Bronchial epithelial cell (primary cell): ENCODE results near the gene ZBTB39. TPM values are rescaled to one million over a fixed set of nuclear protein-coding genes. Genes with fewer than 3 reads are reported as not detected.

ENCODE experiments used
- DNase-seq: peaks from one replicate; pipeline ENCODE4 v3.0.0-alpha.2; 2010; ENCODE audit warnings: low read depth
- FAIRE-seq: peaks from 2 replicates; lab custom pipeline; 2011; peaks lifted over from hg19 to GRCh38; lab: Jason Lieb, UNC
- H3K27me3 ChIP-seq: 2 replicates; pipeline ENCODE4 v1.5.1; 2011; ENCODE audit warnings: low read length; ENCODE audit not compliant: control insufficient read depth, insufficient read depth
- H3K36me3 ChIP-seq: 2 replicates; pipeline ENCODE4 v1.5.1; 2011; ENCODE audit warnings: low read length; ENCODE audit not compliant: control insufficient read depth, insufficient read depth
- H3K4me3 ChIP-seq: 2 replicates; pipeline ENCODE4 v1.5.1; 2011; ENCODE audit warnings: mild to moderate bottlenecking, low read depth, low read length, control low read depth
- total RNA-seq: library from RNA; depleted of rRNA; stranded (reverse); fragments of >200 nt; gene quantifications from 2 replicates; pipeline ENCODE4 v1.2.1, GENCODE V29; 2014
- TF ChIP-seq, protein P1 (sequence below): IDR thresholded peaks from 2 replicates; pipeline ENCODE4 v1.5.1; 2011; ENCODE audit warnings: mild to moderate bottlenecking, moderate library complexity, low read length, control low read depth, inconsistent platforms; ENCODE audit not compliant: insufficient read depth, severe bottlenecking

Gene ZBTB39
- total RNA-seq, 1 donor from 2014 or later = 5.5 TPM

DNA sequence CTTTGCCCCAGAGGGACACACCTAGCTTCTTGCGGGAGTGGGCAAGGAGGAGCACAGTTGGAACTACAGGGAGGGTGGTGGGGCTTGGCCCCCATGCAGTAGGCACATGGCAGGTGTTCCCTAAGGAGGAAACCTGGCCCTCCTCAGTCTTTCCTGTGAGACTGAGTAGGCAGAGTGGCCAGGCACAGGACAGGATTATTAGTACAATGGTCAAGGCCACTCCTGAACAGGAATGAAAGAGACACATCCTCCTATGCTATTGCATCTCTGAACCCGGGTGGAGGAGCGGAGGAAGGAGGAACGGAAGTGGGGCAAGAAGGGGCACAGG is 42.7 kb upstream of the ZBTB39 start:
- Histone ChIP-seq H3K36me3 (no peaks in the 10 kb centered on the region), H3K27me3 (peaks cover 5% of the 10 kb centered on the region), H3K4me3 (no peak overlapping the region)
- no peak for DNase-seq
- TF ChIP-seq, protein P1, sequence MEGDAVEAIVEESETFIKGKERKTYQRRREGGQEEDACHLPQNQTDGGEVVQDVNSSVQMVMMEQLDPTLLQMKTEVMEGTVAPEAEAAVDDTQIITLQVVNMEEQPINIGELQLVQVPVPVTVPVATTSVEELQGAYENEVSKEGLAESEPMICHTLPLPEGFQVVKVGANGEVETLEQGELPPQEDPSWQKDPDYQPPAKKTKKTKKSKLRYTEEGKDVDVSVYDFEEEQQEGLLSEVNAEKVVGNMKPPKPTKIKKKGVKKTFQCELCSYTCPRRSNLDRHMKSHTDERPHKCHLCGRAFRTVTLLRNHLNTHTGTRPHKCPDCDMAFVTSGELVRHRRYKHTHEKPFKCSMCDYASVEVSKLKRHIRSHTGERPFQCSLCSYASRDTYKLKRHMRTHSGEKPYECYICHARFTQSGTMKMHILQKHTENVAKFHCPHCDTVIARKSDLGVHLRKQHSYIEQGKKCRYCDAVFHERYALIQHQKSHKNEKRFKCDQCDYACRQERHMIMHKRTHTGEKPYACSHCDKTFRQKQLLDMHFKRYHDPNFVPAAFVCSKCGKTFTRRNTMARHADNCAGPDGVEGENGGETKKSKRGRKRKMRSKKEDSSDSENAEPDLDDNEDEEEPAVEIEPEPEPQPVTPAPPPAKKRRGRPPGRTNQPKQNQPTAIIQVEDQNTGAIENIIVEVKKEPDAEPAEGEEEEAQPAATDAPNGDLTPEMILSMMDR = no peak
- no peak for FAIRE-seq

DNA sequence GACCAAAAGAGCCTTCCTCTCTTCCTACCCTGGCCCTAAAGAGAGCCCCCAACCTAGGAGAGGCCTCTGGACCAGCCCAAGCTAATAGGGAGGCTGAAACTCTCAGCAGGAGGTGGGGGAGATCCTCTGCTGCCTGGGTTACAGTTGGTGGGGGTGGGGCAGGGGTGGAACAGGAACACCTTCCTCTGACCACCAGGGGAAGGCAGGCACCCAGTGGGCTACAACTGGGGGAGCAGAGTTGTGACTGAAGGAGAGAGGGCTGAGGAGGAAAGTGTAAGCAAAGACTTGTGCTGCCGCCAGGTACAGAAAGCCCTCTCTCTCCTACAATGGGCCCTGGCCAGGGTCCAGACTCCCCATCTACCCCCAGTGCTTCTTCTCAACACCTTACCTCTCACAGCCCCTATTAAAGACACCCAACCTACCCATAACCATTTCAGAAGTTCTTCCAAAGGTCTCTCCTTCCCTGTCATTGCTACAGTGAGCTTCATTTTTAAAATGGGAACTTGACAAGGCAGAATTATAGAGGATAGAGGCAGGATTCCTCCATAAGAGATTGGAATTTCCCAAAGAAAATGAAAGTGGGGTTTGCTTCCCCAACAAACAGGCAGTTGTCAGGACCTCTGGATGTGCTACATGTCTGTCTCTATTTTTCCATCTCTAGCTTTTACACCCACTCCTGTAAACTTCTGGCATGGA is 42.2 kb upstream of the ZBTB39 start:
- FAIRE-seq = no peak
- Histone ChIP-seq H3K4me3 (no peak overlapping the region), H3K27me3 (peaks cover 5% of the 10 kb centered on the region), H3K36me3 (no peaks in the 10 kb centered on the region)
- DNase-seq = no peak
- TF ChIP-seq, protein P1 = no peak

DNA sequence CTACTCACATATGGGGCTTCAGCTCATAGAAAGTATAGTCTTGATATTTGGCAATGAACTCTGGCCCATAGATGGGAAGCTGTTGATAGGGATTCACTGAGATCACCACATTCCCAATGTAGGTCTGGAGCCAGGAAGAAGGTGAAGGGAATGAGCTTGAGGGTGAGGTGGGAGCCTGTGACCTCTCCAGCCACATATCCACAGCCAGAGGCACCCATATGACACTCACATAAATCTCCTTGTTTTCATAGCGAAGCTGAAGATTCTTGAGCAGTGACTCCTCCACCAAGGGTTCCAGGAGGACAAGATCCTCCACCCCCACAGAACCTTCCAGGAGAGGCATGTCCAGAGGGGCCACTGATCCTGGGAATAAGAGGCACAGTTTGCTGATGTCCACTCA is 41.6 kb upstream of the ZBTB39 start:
- Histone ChIP-seq H3K27me3 (peaks cover 5% of the 10 kb centered on the region), H3K36me3 (no peaks in the 10 kb centered on the region), H3K4me3 (no peak overlapping the region)
- TF ChIP-seq, protein P1 = no peak
- FAIRE-seq = no peak
- no peak for DNase-seq

DNA sequence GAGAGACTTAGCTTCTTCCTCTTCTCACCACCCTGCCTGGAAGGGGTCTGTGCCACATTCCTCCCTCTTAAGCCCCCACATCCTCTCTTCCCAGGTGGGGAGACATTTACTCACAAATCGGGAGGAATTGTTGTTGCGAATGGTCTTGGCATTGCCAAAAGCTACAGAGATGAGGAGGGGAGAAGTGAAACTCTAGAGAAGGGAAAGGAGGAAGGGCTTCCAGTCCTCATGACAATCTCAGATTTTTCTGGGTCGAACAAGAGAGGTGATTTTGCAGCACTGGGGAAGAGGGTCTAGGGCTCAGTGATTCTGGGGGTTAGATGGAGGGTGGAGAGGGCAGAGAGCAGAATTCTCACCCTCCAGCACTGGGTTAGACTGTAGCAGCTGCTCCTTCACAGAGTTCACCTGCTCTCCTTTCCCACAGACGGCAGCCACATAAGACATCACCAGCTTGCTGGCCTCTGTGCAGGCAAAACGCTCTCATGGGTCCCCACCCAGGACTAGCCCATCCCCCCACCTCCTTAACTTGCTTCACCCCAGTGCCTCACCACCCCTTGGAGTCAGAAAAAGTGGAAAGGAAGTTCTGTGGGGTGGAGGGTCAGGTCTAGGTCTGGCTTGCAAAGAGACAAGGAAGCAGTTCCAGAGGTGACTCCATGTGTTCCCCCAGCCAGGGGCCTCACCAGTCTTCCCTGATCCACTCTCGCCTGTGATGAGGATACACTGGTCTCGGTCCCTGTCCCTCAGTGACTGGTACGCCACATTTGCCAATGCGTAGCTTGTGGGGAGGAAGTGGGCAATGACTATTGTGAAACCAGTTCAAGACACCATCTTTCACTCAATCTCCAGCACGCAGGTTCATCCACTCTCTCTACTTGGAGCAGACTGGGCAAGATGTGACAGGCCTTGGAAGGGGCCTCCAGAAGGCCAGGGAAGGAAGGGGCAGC is 40.9 kb upstream of the ZBTB39 start:
- Histone ChIP-seq H3K36me3 (no peaks in the 10 kb centered on the region), H3K27me3 (peaks cover 5% of the 10 kb centered on the region), H3K4me3 (no peak overlapping the region)
- FAIRE-seq (no peak), DNase-seq (no peak)
- TF ChIP-seq, protein P1 = no peak

DNA sequence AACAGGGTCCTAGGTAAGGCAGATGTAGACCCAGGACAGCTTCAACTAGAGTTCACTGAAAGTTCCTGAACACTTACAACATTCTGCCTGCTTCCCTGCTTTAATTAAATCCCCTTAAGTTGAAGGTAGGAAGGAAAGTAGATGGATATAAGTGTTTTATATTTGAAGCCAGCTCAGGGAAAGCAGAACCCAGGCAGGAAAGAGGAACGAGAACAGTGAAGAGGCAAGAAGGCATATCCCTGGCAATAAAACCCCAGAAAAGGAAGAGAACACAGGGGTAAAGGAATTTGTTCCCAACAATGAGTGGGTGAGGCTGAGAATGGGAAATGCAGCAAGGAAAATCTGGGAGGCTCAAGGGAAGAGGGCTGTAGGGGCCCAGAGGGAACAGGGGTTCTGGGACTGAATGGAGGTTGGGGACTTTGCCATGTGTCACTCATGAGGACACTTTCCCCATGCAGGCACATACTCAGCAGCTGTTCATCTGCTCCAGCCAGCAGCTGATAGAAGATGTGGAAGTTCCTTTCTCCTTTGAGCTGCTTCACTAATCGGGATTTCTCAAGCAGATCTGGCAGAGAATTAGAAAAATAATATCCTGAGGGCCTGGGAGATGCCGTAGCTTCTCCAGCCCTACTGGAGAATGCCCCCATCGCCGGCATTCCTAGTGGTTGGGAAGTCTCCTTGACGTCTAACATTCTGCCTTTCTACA is 39.9 kb upstream of the ZBTB39 start:
- DNase-seq = no peak
- no peak for FAIRE-seq
- no peak overlapping the region for H3K4me3 ChIP-seq
- no peaks in the 10 kb centered on the region for H3K36me3 ChIP-seq
- TF ChIP-seq, protein P1 = no peak
- H3K27me3 ChIP-seq = peaks cover 8% of the 10 kb centered on the region
